Activated CD4-positive, alpha-beta T cell treated with anti-CD3 and anti-CD28 coated beads for 36 hours (primary cell): ENCODE measurements around the gene PSMC5. TPM values are rescaled to one million over a fixed set of nuclear protein-coding genes. Genes with fewer than 3 reads are reported as not detected.
A peak's percentile ranks its signal among the peaks of the same experiment; 100 is the strongest.

Experiments
- ATAC-seq: fragments of 200-7000 bp; cut with Tn5 transposase; one replicate; pipeline ENCODE4 v1.10.0; 2021; ENCODE audit warnings: mild to moderate bottlenecking, moderate library complexity
- CTCF ChIA-PET: fragments of 350-600 bp; sonication (Branson Sonifier 250); formaldehyde crosslinking; loops from one replicate; lab custom pipeline; 2021; ENCODE audit warnings: antibody characterized with exemption; lab: Charles Lee
- POLR2A ChIA-PET: fragments of 350-600 bp; sonication (Branson Sonifier 250); formaldehyde crosslinking; loops from one replicate; lab custom pipeline; 2021; ENCODE audit warnings: antibody characterized with exemption, inconsistent platforms; lab: Charles Lee
- DNase-seq: peaks from one replicate; pipeline ENCODE4 v3.0.0-alpha.2; 2020
- H3K27ac Mint-ChIP-seq: one replicate; pipeline ENCODE4 v1.8.0; 2021; ENCODE audit warnings: mixed read lengths
- H3K27me3 Mint-ChIP-seq: one replicate; pipeline ENCODE4 v1.8.0; 2021; ENCODE audit warnings: mixed read lengths
- H3K36me3 Mint-ChIP-seq: one replicate; pipeline ENCODE4 v1.8.0; 2021; ENCODE audit warnings: low read depth, mixed read lengths
- H3K4me1 Mint-ChIP-seq: one replicate; pipeline ENCODE4 v1.8.0; 2021; ENCODE audit warnings: mixed read lengths
- H3K4me3 Mint-ChIP-seq: one replicate; pipeline ENCODE4 v1.8.0; 2021; ENCODE audit warnings: mild to moderate bottlenecking, moderate library complexity, mixed read lengths
- H3K9me3 Mint-ChIP-seq: one replicate; pipeline ENCODE4 v1.8.0; 2021; ENCODE audit warnings: low read depth, mixed read lengths
- intact Hi-C, 2 experiments: fragments of 100-400 bp; cut with DNase I in 1 of 2; cut with micrococcal nuclease in 1 of 2; formaldehyde crosslinking; loops; one replicate each; pipeline versions ENCODE4 v1.14.2 to v1.15.1; 2022 to 2024; cut with DNase I, micrococcal nuclease
- total RNA-seq, 2 experiments: library from RNA; stranded (reverse); gene quantifications; one replicate each; pipeline ENCODE4 v1.2.3, GENCODE V29; 2021

PSMC5 gene
- total RNA-seq, 2 experiments from 2014 or later, result 98.2 to 160 TPM

DNA sequence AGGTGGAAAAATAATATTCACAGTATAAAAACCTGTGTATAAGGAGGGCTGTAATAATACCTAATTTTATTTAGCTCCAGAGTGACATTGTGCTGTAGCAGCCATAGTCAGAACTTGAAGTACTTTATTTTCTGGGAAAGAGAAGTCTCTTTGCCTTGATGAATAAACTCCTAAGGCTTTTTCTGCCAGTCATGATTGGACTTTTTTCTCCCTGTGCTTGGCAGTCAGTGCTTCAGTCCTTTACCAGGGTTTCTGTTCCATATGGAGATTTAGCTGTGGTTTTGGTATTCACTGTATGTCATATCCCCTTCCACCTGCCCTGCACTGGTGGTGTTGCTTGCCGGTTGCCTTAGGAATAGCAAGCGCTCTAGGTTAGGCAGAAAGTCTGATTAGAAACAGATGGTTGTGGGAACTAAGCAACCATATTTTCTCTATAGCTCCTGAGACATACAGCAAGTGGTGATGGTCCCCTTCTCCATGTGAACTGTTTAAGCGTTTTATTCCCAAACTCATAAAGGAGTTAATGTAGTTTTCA lies 28.6 kb upstream of the PSMC5 start:
- H3K27me3 Mint-ChIP-seq, result no peaks in the 10 kb centered on the region
- H3K36me3 Mint-ChIP-seq, result peaks cover 63% of the 10 kb centered on the region
- ATAC-seq, result no peak
- H3K9me3 Mint-ChIP-seq, result no peaks in the 10 kb centered on the region
- peaks cover 6% of the 10 kb centered on the region for H3K4me1 Mint-ChIP-seq
- H3K27ac Mint-ChIP-seq, result no peak overlapping the region
- DNase-seq, result no peak
- POLR2A ChIA-PET, result no interaction called here
- intact Hi-C loops, result no loop called here
- no peak overlapping the region for H3K4me3 Mint-ChIP-seq
- CTCF ChIA-PET, result interaction anchor here (0.9 to 1.4 kb wide), 3 partner anchors 31 to 50 kb away, joined by 3 to 5 read pairs (median 3); no protein-coding TSS in a partner anchor

DNA sequence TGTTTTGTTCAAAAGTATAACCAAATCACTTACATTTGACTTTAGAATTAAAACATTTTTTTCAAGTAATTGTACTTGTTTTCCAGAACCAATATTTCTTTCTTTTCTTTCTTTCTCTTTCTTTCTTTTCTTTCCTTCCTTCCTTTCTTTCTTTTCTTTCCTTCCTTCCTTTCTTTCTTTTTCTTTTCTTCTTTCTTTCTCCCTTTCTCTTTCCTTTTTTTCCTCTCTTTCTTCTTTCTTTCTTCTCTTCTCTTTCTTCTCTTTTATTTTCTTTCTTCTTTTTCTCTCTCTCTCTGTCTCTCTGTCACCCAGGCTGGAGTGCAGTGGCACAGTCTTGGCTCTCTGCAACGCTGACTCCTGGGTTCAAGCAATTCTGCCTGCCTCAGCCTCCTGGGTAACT lies 26.4 kb upstream of the PSMC5 start:
- intact Hi-C loops, result no loop called here
- ChIA-PET CTCF (interaction anchor here (1.2 kb wide), 1 partner anchor 11 kb away, joined by 3 read pairs; no protein-coding TSS in a partner anchor), POLR2A (no interaction called here)
- Mint-ChIP-seq H3K4me3 (no peak overlapping the region), H3K27ac (no peak overlapping the region), H3K4me1 (peaks cover 5% of the 10 kb centered on the region), H3K9me3 (no peaks in the 10 kb centered on the region), H3K27me3 (no peaks in the 10 kb centered on the region), H3K36me3 (peaks cover 56% of the 10 kb centered on the region)
- no peak for DNase-seq
- no peak for ATAC-seq

DNA sequence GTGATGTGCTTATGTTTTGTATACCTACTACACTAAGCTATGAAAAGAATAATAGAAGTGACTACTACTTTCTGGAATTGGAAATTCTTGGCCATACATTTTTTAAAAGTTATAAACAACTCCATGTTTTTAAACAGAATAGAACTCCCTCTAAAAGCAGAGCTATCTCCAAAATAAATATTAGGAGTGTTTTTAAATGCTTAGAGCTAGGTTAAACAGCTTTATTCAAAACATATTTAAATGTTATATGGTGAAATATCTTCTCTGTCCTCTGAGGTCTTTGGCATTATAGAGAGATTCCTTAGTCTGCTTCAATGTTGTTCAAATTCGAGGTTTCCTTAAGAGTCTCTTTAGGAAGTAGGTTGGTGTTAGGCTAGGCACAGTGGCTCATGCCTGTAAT lies 22.9 kb upstream of the PSMC5 start:
- Mint-ChIP-seq H3K4me3 (no peak overlapping the region), H3K36me3 (peaks cover 55% of the 10 kb centered on the region), H3K9me3 (no peaks in the 10 kb centered on the region), H3K4me1 (peaks cover 12% of the 10 kb centered on the region), H3K27ac (peak overlapping the region; percentile 70), H3K27me3 (no peaks in the 10 kb centered on the region)
- ChIA-PET POLR2A (no interaction called here), CTCF (interaction anchor here (0.7 to 1.6 kb wide), 10 partner anchors 14 to 397 kb away, joined by 3 to 4 read pairs (median 3); no protein-coding TSS in a partner anchor)
- ATAC-seq, result no peak
- intact Hi-C loops, result no loop called here
- DNase-seq, result no peak

DNA sequence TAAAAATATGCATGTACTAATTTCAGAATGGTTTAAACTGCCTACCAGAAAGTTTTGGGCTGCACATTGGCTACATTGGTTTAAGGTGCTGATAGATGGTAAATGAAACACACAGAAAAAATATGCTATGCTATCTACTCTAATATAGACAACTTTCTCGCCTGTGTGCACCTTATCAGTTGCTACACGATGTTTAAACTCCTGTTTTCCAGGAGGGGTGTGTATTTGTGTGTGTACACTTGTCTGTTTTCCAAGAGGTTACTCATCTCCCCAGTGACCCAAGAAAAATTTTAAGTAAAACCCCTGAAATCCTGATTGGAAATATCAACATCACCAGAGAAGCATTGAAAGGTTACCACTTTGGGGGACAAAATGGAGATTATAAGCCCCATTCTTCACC lies 21.6 kb upstream of the PSMC5 start:
- intact Hi-C loops, result no loop called here
- no peak for DNase-seq
- Mint-ChIP-seq H3K4me3 (no peak overlapping the region), H3K9me3 (no peaks in the 10 kb centered on the region), H3K4me1 (peaks cover 9% of the 10 kb centered on the region), H3K27me3 (no peaks in the 10 kb centered on the region), H3K36me3 (peaks cover 53% of the 10 kb centered on the region), H3K27ac (peak overlapping the region; percentile 51)
- ChIA-PET POLR2A (no interaction called here), CTCF (interaction anchor here (1.0 to 1.4 kb wide), 3 partner anchors 13 to 43 kb away, joined by 3 to 4 read pairs (median 3); no protein-coding TSS in a partner anchor)
- ATAC-seq, result no peak

DNA sequence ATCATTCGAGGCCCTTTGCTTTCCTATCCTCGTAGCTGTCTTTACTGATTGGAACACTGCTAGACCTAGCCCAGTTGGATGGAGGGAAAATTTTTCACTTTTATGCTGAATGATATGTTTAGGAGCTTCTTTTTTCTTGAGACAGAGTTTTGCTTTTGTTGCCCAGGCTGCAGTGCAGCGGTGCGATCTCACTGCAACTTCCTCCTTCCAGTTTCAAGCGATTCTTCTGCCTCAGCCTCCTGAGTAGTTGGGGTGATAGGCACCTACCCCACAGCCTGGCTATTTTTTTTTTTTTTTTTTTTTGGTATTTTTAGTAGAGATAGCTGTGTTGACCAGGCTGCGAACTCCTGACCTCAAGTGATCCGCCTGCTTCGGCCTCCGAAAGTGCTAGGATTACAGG lies 17.3 kb upstream of the PSMC5 start:
- H3K4me1 Mint-ChIP-seq, result peaks cover 7% of the 10 kb centered on the region
- CTCF ChIA-PET, result interaction anchor here (0.7 to 0.9 kb wide), 4 partner anchors 10 to 250 kb away, joined by 3 read pairs; partner anchors contain the start of genes CCDC47 and DDX42

DNA sequence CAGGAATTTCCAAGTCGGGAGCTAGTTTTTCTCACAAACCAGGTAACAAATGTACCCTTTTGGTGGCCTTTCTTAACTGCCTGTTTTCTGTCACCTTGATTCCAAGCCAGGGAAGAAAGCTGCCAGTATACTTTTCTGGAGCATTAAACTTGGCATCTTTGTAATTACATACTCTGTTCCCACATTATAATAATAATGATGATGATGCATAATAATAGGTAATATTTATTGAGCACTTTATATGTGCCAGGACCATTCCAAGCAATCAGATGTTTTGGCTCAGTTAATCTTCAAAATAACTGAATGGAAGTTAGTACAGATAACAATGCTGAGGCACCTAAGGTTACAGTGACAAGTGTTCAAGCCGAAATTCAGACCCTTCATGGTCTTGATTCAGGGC lies 11.1 kb upstream of the PSMC5 start:
- DNase-seq, result no peak
- ChIA-PET POLR2A (no interaction called here), CTCF (interaction anchor here (0.6 to 1.2 kb wide), 2 partner anchors 18 to 42 kb away, joined by 3 read pairs; partner anchors contain the start of gene DDX42)
- Mint-ChIP-seq H3K27me3 (no peaks in the 10 kb centered on the region), H3K27ac (no peak overlapping the region), H3K4me1 (peaks cover 2% of the 10 kb centered on the region), H3K4me3 (no peak overlapping the region), H3K36me3 (peaks cover 74% of the 10 kb centered on the region), H3K9me3 (no peaks in the 10 kb centered on the region)
- intact Hi-C loops, result no loop called here
- no peak for ATAC-seq

More for the DNA sequence above, 17.3 kb upstream of the PSMC5 start:
- POLR2A ChIA-PET, result interaction anchor here (0.6 to 1.0 kb wide), 2 partner anchors 34 to 102 kb away, joined by 3 to 4 read pairs; no protein-coding TSS in a partner anchor
- intact Hi-C loops, result no loop called here
- DNase-seq (no peak), ATAC-seq (no peak)
- peaks cover 76% of the 10 kb centered on the region for H3K36me3 Mint-ChIP-seq
- H3K9me3 Mint-ChIP-seq, result no peaks in the 10 kb centered on the region
- no peaks in the 10 kb centered on the region for H3K27me3 Mint-ChIP-seq
- no peak overlapping the region for H3K27ac Mint-ChIP-seq
- no peak overlapping the region for H3K4me3 Mint-ChIP-seq

DNA sequence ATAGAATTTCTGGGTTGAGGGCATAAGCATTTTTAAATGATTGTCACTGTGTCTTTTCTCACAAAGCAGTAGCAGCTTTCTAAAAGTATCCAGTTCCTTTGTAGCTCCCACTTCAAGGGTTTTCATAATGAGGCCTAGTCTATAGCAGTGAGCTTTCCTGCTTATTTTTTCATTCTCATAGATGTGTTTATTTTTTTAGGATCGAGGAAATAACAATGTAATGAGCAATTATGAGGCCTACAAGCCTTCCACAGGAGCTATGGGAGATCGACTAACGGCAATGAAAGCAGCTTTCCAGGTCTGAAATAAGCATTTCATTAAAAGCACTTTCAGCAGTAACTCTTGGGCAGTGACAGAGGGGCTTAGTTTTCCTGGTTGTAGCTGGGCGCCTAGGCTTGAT lies 10.6 kb upstream of the PSMC5 start:
- ATAC-seq (no peak), DNase-seq (no peak)
- Mint-ChIP-seq H3K4me1 (peaks cover 2% of the 10 kb centered on the region), H3K36me3 (peaks cover 71% of the 10 kb centered on the region), H3K4me3 (no peak overlapping the region), H3K27me3 (no peaks in the 10 kb centered on the region), H3K27ac (peak overlapping the region; percentile 1), H3K9me3 (no peaks in the 10 kb centered on the region)
- CTCF ChIA-PET, result interaction anchor here (0.6 to 1.2 kb wide), 2 partner anchors 18 to 42 kb away, joined by 3 read pairs; partner anchors contain the start of gene DDX42
- POLR2A ChIA-PET, result interaction anchor here (0.6 kb wide), 1 partner anchor 139 kb away, joined by 3 read pairs; no protein-coding TSS in a partner anchor
- intact Hi-C loops, result no loop called here

DNA sequence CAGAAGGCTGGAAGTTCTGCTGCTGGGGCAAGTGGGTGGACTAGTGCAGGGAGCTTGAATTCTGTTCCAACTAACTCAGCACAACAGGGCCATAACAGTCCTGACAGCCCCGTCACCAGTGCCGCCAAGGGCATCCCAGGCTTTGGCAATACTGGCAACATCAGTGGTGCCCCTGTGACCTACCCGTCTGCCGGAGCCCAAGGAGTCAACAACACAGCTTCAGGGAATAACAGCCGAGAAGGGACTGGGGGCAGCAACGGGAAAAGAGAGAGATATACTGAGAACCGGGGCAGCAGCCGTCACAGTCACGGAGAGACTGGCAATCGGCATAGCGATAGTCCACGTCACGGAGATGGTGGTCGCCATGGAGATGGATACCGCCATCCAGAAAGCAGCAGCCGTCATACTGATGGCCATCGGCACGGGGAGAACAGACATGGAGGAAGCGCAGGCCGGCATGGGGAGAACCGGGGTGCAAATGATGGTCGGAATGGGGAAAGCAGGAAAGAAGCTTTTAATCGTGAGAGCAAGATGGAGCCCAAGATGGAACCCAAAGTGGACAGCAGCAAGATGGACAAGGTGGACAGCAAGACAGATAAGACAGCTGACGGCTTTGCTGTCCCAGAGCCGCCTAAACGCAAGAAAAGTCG lies 9.4 kb upstream of the PSMC5 start:
- Mint-ChIP-seq H3K36me3 (peaks cover 72% of the 10 kb centered on the region), H3K27ac (no peak overlapping the region), H3K27me3 (no peaks in the 10 kb centered on the region), H3K9me3 (no peaks in the 10 kb centered on the region), H3K4me1 (peaks cover 5% of the 10 kb centered on the region), H3K4me3 (no peak overlapping the region)
- DNase-seq, result no peak
- no peak for ATAC-seq
- ChIA-PET CTCF (interaction anchor here (0.7 to 1.3 kb wide), 4 partner anchors 10 to 36 kb away, joined by 3 read pairs; no protein-coding TSS in a partner anchor), POLR2A (no interaction called here)
- intact Hi-C loops, result no loop called here

DNA sequence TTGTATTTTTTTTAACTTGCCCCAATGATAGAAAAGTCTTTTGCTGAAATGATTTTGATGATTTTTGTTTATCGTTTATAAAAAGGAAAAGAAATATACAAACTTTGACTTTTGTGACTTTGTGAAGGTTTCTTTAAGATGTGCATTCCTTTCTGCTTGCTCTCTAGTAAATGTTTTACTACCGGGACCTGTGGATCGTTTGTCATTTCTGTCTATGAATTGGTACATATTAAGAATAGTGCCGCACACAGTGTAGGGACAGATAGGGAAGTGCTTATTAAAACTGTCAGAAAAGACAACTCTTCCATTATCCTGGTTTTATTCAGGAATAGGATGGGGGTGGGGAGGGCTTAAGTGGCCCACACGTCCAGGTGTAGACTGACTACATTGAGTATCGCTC lies 8.1 kb upstream of the PSMC5 start:
- intact Hi-C loops, result no loop called here
- ChIA-PET CTCF (interaction anchor here (1.1 kb wide), 2 partner anchors 9 to 14 kb away, joined by 3 to 4 read pairs; no protein-coding TSS in a partner anchor), POLR2A (interaction anchor here (0.6 kb wide), 2 partner anchors 39 to 257 kb away, joined by 3 to 4 read pairs; no protein-coding TSS in a partner anchor)
- H3K36me3 Mint-ChIP-seq, result peaks cover 72% of the 10 kb centered on the region
- H3K27me3 Mint-ChIP-seq, result no peaks in the 10 kb centered on the region
- DNase-seq (no peak), ATAC-seq (no peak)
- H3K4me3 Mint-ChIP-seq, result no peak overlapping the region
- no peaks in the 10 kb centered on the region for H3K9me3 Mint-ChIP-seq
- peak overlapping the region; percentile 63 for H3K27ac Mint-ChIP-seq
- peaks cover 13% of the 10 kb centered on the region for H3K4me1 Mint-ChIP-seq

DNA sequence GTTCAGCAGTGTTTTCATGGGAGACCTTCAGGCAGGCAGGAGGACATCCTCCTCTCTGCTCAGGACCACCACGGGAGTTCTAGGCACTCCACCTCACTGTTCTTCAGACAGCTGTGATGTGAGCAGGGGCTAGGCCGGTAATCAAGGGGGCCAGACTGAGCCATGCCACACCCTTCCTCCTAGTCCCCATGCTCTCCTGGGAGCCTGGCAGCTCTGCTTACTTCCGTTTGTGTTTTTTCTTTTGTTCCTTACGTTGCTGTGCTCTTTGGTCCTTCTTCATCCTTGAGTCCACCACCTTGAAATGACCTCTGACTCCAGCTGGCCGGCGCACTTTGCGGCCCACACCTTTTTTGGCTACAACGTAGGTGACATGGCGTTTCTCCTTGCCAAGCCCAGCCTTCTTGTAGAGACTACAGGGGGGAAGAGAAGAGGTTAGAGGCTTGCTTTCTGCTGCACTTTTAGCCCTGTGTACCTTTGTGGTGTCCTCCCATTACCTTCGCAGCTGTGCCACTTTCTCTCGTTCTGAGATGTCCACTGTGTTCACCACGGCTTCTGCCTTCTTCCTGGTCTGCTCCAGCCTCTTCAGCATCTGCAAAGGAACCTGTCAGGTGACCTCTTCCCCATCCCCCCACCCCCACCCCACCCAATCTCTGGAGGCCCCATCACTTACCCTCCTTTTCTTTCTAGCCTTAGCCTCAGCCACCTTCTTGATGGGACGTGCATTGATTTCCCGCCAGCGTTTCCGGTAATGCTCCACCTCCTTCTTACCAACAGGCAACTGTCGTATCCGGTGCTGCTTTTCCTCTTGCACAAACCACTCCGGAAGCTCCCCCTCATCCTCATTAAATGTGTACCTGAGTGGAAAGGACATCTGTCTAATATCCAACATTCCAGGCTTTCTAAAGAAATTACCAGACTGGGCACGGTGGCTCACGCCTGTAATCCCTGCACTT lies 7.4 kb upstream of the PSMC5 start:
- Mint-ChIP-seq H3K27me3 (no peaks in the 10 kb centered on the region), H3K36me3 (peaks cover 75% of the 10 kb centered on the region), H3K4me3 (no peak overlapping the region), H3K27ac (peak overlapping the region; percentile 63), H3K4me1 (peaks cover 19% of the 10 kb centered on the region), H3K9me3 (no peaks in the 10 kb centered on the region)
- DNase-seq, result peak; percentile 38
- intact Hi-C loops, result loop anchor here in 1 of 2 experiments (10.0 kb wide), 1 partner anchor 195 kb away; the partner anchor contains the start of gene MAP3K3
- ChIA-PET POLR2A (no interaction called here), CTCF (interaction anchor here (0.8 to 1.1 kb wide), 2 partner anchors 15 kb away, joined by 3 to 4 read pairs; no protein-coding TSS in a partner anchor)
- ATAC-seq, result no peak
